Psoas muscle (tissue), 8 donors: ENCODE data around the gene CTIF. TPM values are rescaled to one million over a fixed set of nuclear protein-coding genes. Genes with fewer than 3 reads are reported as not detected.
A peak's percentile ranks its signal among the peaks of the same experiment; 100 is the strongest.

ENCODE experiments used
- ATAC-seq, 4 donors: fragments of 200-7000 bp; cut with Tn5 transposase; one replicate each; pipeline ENCODE4 v1.9.1; 2020; ENCODE audit warnings: moderate library complexity in 3 of 4, mild to moderate bottlenecking in 2 of 4
- DNase-seq, 2 donors: peaks; one replicate each; pipeline ENCODE4 v3.0.0-alpha.2; 2020
- H3K27ac ChIP-seq: fragments of 200-600 bp; one replicate; pipeline ENCODE4 v1.8.0; 2022
- H3K27me3 ChIP-seq, 3 donors: fragments of 200-600 bp in 1 of 3; one replicate each; pipeline versions ENCODE4 v1.6.1 to v1.8.0; 2013 to 2022; ENCODE audit warnings: low read length in 2 of 3, mild to moderate bottlenecking in 2 of 3, moderate library complexity in 1 of 3; ENCODE audit not compliant: insufficient read depth in 3 of 3
- H3K36me3 ChIP-seq, 2 donors: fragments of 200-600 bp in 1 of 2; one replicate each; pipeline versions ENCODE4 v1.6.1 to v1.8.0; 2013 to 2022; ENCODE audit warnings: low read depth in 1 of 2, mild to moderate bottlenecking in 1 of 2, moderate library complexity in 1 of 2; ENCODE audit not compliant: insufficient read depth in 1 of 2
- H3K4me1 ChIP-seq: fragments of 200-600 bp; one replicate; pipeline ENCODE4 v1.8.0; 2022
- H3K4me3 ChIP-seq: fragments of 200-600 bp; one replicate; pipeline ENCODE4 v1.8.0; 2022; ENCODE audit warnings: mild to moderate bottlenecking
- H3K9me3 ChIP-seq: fragments of 200-600 bp; one replicate; pipeline ENCODE4 v1.8.0; 2022
- WGBS, 3 donors: extraction: QIAGEN DNeasy Blood & Tissue Kit; methylation state at CpG; one replicate each; pipeline versions ENCODE4 v1.1.6 to v1.1.7; 2013; 5-methylcytosine and 5-hydroxymethylcytosine counted together
- intact Hi-C, 2 donors: fragments of 100-400 bp; cut with DNase I; formaldehyde crosslinking; loops; one replicate each; pipeline versions ENCODE4 v1.11.0 to v1.14.2; 2022
- polyA plus RNA-seq, 3 donors: library from polyadenylated mRNA; stranded (reverse); fragments of 200-250 nt; gene quantifications; one replicate each; pipeline ENCODE4 v1.2.3, GENCODE V29; 2013
- total RNA-seq, 4 donors: library from RNA; stranded (reverse); fragmentation: NEBNext Ultra II Directional in 2 of 4; extraction: Animal tissue kit (Norgen Biotek cat#: 25700) in 2 of 4; gene quantifications; one replicate each; pipeline versions ENCODE4 v1.2.1 to v1.2.4, GENCODE V29; 2021 to 2023
- TF ChIP-seq, protein P1 (sequence below): fragments of 200-600 bp; IDR thresholded peaks from one replicate; pipeline ENCODE4 v1.8.0; 2022; ENCODE audit warnings: antibody characterized with exemption
- donor health status: healthy with polysubstance abuse.
- donor health status: DM: no; HTN: no; CAD: no; lungs with moderate emphysema.
- donor health status: Bipolar disorder and iron deficiency.
- donor health status: healthy.
- donor health status: DM: yes; HTN: yes; CAD: no.
- donor health status: DM: no; HTN: no; CAD: no.
- donor health status: DM: no; HTN: no; CAD: no.
- donor health status: DM: yes; HTN: yes; CAD: no.

CTIF gene
- total and polyA plus RNA-seq, 7 donors, result 11.3 to 40.5 (median 26.9) TPM

GRCh38 chr18:48766487-48766886 lies 227.7 kb downstream of the CTIF start:
- peak overlapping the region; percentile 77 for H3K27ac ChIP-seq
- H3K36me3 ChIP-seq, result peaks cover 0 to 8% of the 10 kb centered on the region in 2 donors
- WGBS, 3 donors, result 72 to 84% (median 80%) methylated on average over 10 of the region's 10 CpGs
- TF ChIP-seq, protein P1, sequence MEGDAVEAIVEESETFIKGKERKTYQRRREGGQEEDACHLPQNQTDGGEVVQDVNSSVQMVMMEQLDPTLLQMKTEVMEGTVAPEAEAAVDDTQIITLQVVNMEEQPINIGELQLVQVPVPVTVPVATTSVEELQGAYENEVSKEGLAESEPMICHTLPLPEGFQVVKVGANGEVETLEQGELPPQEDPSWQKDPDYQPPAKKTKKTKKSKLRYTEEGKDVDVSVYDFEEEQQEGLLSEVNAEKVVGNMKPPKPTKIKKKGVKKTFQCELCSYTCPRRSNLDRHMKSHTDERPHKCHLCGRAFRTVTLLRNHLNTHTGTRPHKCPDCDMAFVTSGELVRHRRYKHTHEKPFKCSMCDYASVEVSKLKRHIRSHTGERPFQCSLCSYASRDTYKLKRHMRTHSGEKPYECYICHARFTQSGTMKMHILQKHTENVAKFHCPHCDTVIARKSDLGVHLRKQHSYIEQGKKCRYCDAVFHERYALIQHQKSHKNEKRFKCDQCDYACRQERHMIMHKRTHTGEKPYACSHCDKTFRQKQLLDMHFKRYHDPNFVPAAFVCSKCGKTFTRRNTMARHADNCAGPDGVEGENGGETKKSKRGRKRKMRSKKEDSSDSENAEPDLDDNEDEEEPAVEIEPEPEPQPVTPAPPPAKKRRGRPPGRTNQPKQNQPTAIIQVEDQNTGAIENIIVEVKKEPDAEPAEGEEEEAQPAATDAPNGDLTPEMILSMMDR, result no peak
- no peaks in the 10 kb centered on the region for H3K9me3 ChIP-seq
- peak; percentile 11 to 47 for DNase-seq
- peaks cover 55% of the 10 kb centered on the region for H3K4me1 ChIP-seq
- H3K27me3 ChIP-seq, result no peaks in the 10 kb centered on the region
- no peak overlapping the region for H3K4me3 ChIP-seq
- ATAC-seq, result peak in 1 of 4 donors; percentile 3
- intact Hi-C loops, result loop anchor here in 1 of 2 donors (5.0 kb wide), 1 partner anchor 74 kb away; no protein-coding TSS in a partner anchor

- 23 to 34% (median 29%) methylated on average over 10 of the region's 10 CpGs for WGBS, 3 donors
Measured at GRCh38 chr18:48767090-48767690, 228.4 kb downstream of the CTIF start.

GRCh38 chr18:48769006-48769636 lies 230.3 kb downstream of the CTIF start:
- intact Hi-C loops, result loop anchor here in 1 of 2 donors (5.0 kb wide), 1 partner anchor 77 kb away; no protein-coding TSS in a partner anchor
- ATAC-seq, result no peak
- Histone ChIP-seq H3K36me3 (no peaks in the 10 kb centered on the region), H3K9me3 (no peaks in the 10 kb centered on the region), H3K4me3 (no peak overlapping the region), H3K4me1 (peaks cover 55% of the 10 kb centered on the region), H3K27ac (no peak overlapping the region), H3K27me3 (no peaks in the 10 kb centered on the region)
- DNase-seq, result peak; percentile 2 to 34
- TF ChIP-seq, protein P1, result no peak
- 64 to 67% (median 66%) methylated on average over 10 of the region's 10 CpGs for WGBS, 3 donors

More at GRCh38 chr18:48767090-48767690, 228.4 kb downstream of the CTIF start:
- Histone ChIP-seq H3K27me3 (no peaks in the 10 kb centered on the region), H3K27ac (peak overlapping the region; percentile 77), H3K4me3 (no peak overlapping the region), H3K36me3 (peaks cover 0 to under 1% of the 10 kb centered on the region in 2 donors), H3K4me1 (peaks cover 62% of the 10 kb centered on the region), H3K9me3 (no peaks in the 10 kb centered on the region)
- intact Hi-C loops, result loop anchor here in 1 of 2 donors (5.0 kb wide), 1 partner anchor 75 kb away; no protein-coding TSS in a partner anchor
- TF ChIP-seq, protein P1, result no peak
- DNase-seq (peak; percentile 55 to 85), ATAC-seq (peak; percentile 81 to 84 (median 83))

- TF ChIP-seq, protein P1, result no peak
Measured at GRCh38 chr18:48770243-48770642, 231.4 kb downstream of the CTIF start.

More at GRCh38 chr18:48770243-48770642, 231.4 kb downstream of the CTIF start:
- 90 to 93% (median 93%) methylated on average over 8 of the region's 8 CpGs for WGBS, 3 donors
- DNase-seq (no peak), ATAC-seq (no peak)
- Histone ChIP-seq H3K4me3 (no peak overlapping the region), H3K4me1 (peaks cover 55% of the 10 kb centered on the region), H3K27me3 (no peaks in the 10 kb centered on the region), H3K36me3 (no peaks in the 10 kb centered on the region), H3K9me3 (no peaks in the 10 kb centered on the region), H3K27ac (peak overlapping the region; percentile 63)
- intact Hi-C loops, result loop anchor here in 1 of 2 donors (5.0 kb wide), 1 partner anchor 177 kb away; no protein-coding TSS in a partner anchor
